ENCODE measurements around the gene TREX2. TPM values are rescaled to one million over a fixed set of nuclear protein-coding genes. Genes with fewer than 3 reads are reported as not detected.

TREX2 gene
- total and polyA plus RNA-seq, 2 experiments from 2014 or later = 0.81 to 1.7 TPM

DNA sequence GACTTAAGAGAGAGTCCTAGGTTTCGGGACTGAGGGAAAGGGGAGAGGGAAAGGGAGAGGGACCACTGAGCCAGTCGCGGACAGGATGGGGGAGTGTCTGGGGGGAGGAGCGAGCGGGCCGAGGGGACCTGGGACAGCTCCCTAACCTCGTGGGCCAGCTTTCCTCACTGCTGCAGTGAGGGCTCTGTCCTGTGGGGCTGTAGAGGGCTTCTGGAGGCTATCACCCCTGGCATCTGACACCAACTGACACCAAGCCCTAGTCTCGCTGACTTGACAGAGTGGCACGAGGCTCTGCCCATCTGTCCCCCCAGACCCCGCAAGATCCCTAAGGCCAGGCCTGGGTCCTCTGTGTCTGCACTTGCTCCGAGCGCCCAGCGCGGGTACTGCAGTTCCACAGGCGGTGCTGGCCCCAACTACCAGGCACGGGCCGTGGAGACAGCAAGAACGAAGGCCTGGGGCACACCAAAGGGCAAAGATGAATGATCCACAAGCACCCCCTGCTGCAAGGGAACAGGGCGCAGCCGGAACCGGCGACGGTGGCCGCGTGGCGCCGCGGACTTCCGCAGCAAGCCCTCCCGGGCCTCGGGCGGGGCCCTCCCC lies 24.1 kb upstream of the TREX2 start:
- TF ChIP-seq ZNF114 (CRISPR knock-in tag; IDR thresholded peaks at IDR 0.05) = no peak
- TF ChIP-seq REST (IDR thresholded peaks at IDR 0.05; ENCODE audit: unreplicated experiment) = peak; percentile 59
- Mint-ChIP-seq H3K4me1 (0 out of 3 replicates have a peak, but pooled peaks cover 2% of the 10 kb centered on the region), H3K4me3 (peak overlapping the region; percentile 85), H3K9me3 (no peaks in the 10 kb centered on the region; the same call in 2 of the 3 replicates), H3K27ac (no peak overlapping the region), H3K27me3 (ENCODE audit: insufficient read depth, low read depth, poor library complexity) (peaks cover 13% of the 10 kb centered on the region), H3K36me3 (ENCODE audit: low read depth) (peaks cover 5% of the 10 kb centered on the region; the same call in 1 of the 3 replicates)
- peaks cover under 1% of the 10 kb centered on the region; the same call in 1 of the 2 replicates for H3K27me3 ChIP-seq (ENCODE audit: insufficient read depth)
- no peaks in the 10 kb centered on the region for H3K79me2 ChIP-seq (replicated peaks; ENCODE audit: insufficient read depth)
- H3K27ac ChIP-seq (ENCODE audit: low read depth) = no peak overlapping the region
- peak overlapping the region; percentile 79 for H3K4me2 ChIP-seq
- H4K20me1 ChIP-seq (replicated peaks; ENCODE audit: insufficient read depth) = no peaks in the 10 kb centered on the region
- DNase-seq (ENCODE audit: low spot score) (peak; percentile 17), ATAC-seq (peak; percentile 62)
- H3K9me2 ChIP-seq (ENCODE audit: insufficient read depth) = no peaks in the 10 kb centered on the region
- no peak overlapping the region for H2AFZ ChIP-seq
- H3K4me3 ChIP-seq = peak overlapping the region; percentile 72
- no peaks in the 10 kb centered on the region for H3K36me3 ChIP-seq (ENCODE audit: insufficient read depth)
- no peaks in the 10 kb centered on the region for H3K4me1 ChIP-seq (ENCODE audit: insufficient read depth)
- H3F3A ChIP-seq (replicated peaks; ENCODE audit: low read depth) = no peaks in the 10 kb centered on the region

- H3K4me1 Mint-ChIP-seq = 0 out of 3 replicates have a peak, but pooled peaks cover 2% of the 10 kb centered on the region
- Histone ChIP-seq H3K4me1 (ENCODE audit: insufficient read depth) (no peaks in the 10 kb centered on the region), H3K4me3 (no peak overlapping the region), H3K79me2 (replicated peaks; ENCODE audit: insufficient read depth) (no peaks in the 10 kb centered on the region), H3F3A (replicated peaks; ENCODE audit: low read depth) (no peaks in the 10 kb centered on the region), H4K20me1 (replicated peaks; ENCODE audit: insufficient read depth) (no peaks in the 10 kb centered on the region), H3K27ac (ENCODE audit: low read depth) (no peak overlapping the region), H2AFZ (no peak overlapping the region), H3K27me3 (ENCODE audit: insufficient read depth) (no peaks in the 10 kb centered on the region), H3K9me2 (ENCODE audit: insufficient read depth) (no peaks in the 10 kb centered on the region), H3K4me2 (no peak overlapping the region), H3K36me3 (ENCODE audit: insufficient read depth) (no peaks in the 10 kb centered on the region)
- no peaks in the 10 kb centered on the region for H3K9me3 Mint-ChIP-seq
- H3K27ac Mint-ChIP-seq = no peak overlapping the region
- no peak overlapping the region for H3K4me3 Mint-ChIP-seq
- no peak for DNase-seq (ENCODE audit: low spot score)
- ATAC-seq = no peak
- H3K36me3 Mint-ChIP-seq (ENCODE audit: low read depth) = peaks cover 7% of the 10 kb centered on the region; the same call in 1 of the 3 replicates
- peaks cover 10% of the 10 kb centered on the region for H3K27me3 Mint-ChIP-seq (ENCODE audit: insufficient read depth, low read depth, poor library complexity)
- TF ChIP-seq JUNB (IDR thresholded peaks at IDR 0.05; ENCODE audit: unreplicated experiment) (no peak), ZNF331 (CRISPR knock-in tag; IDR thresholded peaks at IDR 0.05; ENCODE audit: low read depth) (no peak), CREB1 (CRISPR knock-in tag; IDR thresholded peaks at IDR 0.05; ENCODE audit: low read depth) (no peak), ZNF114 (CRISPR knock-in tag; IDR thresholded peaks at IDR 0.05) (no peak), EZH2phosphoT487 (IDR thresholded peaks at IDR 0.05; ENCODE audit: unreplicated experiment) (no peak), STAT1 (IDR thresholded peaks at IDR 0.05; ENCODE audit: unreplicated experiment) (no peak), REST (IDR thresholded peaks at IDR 0.05; ENCODE audit: unreplicated experiment) (no peak), EZH2 (IDR thresholded peaks at IDR 0.05; ENCODE audit: low read depth, unreplicated experiment) (no peak), NANOG (IDR thresholded peaks at IDR 0.05; ENCODE audit: borderline replicate concordance) (no peak), ETS1 (IDR thresholded peaks at IDR 0.05) (no peak)
- TF ChIP-seq, protein P1, sequence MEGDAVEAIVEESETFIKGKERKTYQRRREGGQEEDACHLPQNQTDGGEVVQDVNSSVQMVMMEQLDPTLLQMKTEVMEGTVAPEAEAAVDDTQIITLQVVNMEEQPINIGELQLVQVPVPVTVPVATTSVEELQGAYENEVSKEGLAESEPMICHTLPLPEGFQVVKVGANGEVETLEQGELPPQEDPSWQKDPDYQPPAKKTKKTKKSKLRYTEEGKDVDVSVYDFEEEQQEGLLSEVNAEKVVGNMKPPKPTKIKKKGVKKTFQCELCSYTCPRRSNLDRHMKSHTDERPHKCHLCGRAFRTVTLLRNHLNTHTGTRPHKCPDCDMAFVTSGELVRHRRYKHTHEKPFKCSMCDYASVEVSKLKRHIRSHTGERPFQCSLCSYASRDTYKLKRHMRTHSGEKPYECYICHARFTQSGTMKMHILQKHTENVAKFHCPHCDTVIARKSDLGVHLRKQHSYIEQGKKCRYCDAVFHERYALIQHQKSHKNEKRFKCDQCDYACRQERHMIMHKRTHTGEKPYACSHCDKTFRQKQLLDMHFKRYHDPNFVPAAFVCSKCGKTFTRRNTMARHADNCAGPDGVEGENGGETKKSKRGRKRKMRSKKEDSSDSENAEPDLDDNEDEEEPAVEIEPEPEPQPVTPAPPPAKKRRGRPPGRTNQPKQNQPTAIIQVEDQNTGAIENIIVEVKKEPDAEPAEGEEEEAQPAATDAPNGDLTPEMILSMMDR (conservative IDR thresholded peaks at IDR 0.05; ENCODE audit: low read depth in 2 of 2) = no peak
These were observed 22.2 kb upstream of the TREX2 start for GRCh38 chrX:153468008-153468580.

Data from GM23338 (cell line).